ENCODE results near the gene SLAMF7. TPM values are rescaled to one million over a fixed set of nuclear protein-coding genes. Genes with fewer than 3 reads are reported as not detected.

Gene SLAMF7
- total and polyA plus RNA-seq, 2 of the 13 experiments (the other 11 are each of a cell fraction or from before 2014, with no cell fraction given): not detected

DNA sequence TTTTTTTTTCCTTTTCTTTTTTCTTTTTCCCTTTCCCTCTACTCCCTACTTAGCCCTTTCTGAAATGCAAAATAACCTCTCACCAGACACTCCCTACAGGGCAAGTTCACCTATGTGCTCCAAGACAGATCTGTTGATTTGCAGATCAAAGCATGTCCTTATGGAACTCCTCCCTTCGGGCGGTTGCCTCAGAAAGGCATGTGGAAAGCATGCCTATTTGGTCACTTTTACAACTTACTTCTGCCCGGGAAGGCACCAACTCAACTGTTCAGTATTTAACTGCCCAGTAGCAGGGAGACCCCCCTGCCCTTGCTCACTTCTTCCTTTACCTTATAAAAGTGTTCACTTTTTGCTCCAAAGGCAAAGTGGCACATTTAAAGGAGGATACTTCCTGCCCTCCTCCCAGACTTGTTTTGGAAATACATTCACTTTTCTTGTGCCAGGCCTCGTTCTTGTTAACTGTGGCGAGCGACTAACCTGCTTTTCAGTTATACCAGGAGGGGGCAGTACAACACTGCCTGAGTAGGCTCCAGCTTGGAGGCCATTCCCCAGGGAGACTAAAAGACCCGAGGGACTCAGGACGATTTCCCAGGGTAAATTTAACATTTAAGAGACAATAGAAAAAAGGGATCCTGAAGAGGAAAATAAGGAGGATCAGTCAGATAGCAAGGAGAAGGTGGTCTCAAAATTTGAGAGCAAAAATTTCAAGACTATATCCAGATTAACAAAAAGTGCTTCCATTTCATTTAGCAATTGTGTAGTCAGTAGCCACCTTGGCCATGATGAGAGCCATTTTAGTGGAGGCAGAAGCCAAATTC lies 12.3 kb upstream of the SLAMF7 start (continued):
- no peak for TF ChIP-seq ZNF512B (CRISPR knock-in tag; IDR thresholded peaks at IDR 0.05; ENCODE audit: borderline replicate concordance)
- no peak for TF ChIP-seq MYNN (CRISPR knock-in tag; IDR thresholded peaks at IDR 0.05; ENCODE audit: low read depth)
- TF ChIP-seq ZNF34 (CRISPR knock-in tag; IDR thresholded peaks at IDR 0.05; ENCODE audit: borderline replicate concordance): no peak
- TF ChIP-seq ZFX (CRISPR knock-in tag; IDR thresholded peaks at IDR 0.05; ENCODE audit: low read depth): 0 out of 2 replicates have a peak, but pooled peaks have one; percentile 25
- peak; percentile 79 for TF ChIP-seq STAG1 (CRISPR knock-in tag; IDR thresholded peaks at IDR 0.05)
- no peak for TF ChIP-seq HDAC6 (IDR thresholded peaks at IDR 0.05; ENCODE audit: low read depth, low read length)
- no peak for TF ChIP-seq ZHX2 (IDR thresholded peaks at IDR 0.05; ENCODE audit: low read depth)
- no peak for TF ChIP-seq ZHX2 (CRISPR knock-in tag; IDR thresholded peaks at IDR 0.05; ENCODE audit: borderline replicate concordance)
- no peak for TF ChIP-seq ZNF24 (IDR thresholded peaks at IDR 0.05)
- TF ChIP-seq YY1 (IDR thresholded peaks at IDR 0.05; ENCODE audit: insufficient read depth, insufficient replicate concordance, low read depth, low read length): peak; percentile 38
- TF ChIP-seq KDM5B (CRISPR knock-in tag; IDR thresholded peaks at IDR 0.05; ENCODE audit: borderline replicate concordance): no peak
- TF ChIP-seq SMAD9 (CRISPR knock-in tag; IDR thresholded peaks at IDR 0.05): no peak
- TF ChIP-seq ZMYM4 (CRISPR knock-in tag; IDR thresholded peaks at IDR 0.05): no peak
- TF ChIP-seq HHEX (CRISPR knock-in tag; IDR thresholded peaks at IDR 0.05): no peak
- TF ChIP-seq KDM5A (IDR thresholded peaks at IDR 0.05; ENCODE audit: borderline replicate concordance, low read length): no peak
- TF ChIP-seq ZNF883 (CRISPR knock-in tag; IDR thresholded peaks at IDR 0.05; ENCODE audit: not compliant biosample characterization): no peak
- TF ChIP-seq TAF1 (CRISPR knock-in tag; IDR thresholded peaks at IDR 0.05): no peak
- TF ChIP-seq, protein P1, sequence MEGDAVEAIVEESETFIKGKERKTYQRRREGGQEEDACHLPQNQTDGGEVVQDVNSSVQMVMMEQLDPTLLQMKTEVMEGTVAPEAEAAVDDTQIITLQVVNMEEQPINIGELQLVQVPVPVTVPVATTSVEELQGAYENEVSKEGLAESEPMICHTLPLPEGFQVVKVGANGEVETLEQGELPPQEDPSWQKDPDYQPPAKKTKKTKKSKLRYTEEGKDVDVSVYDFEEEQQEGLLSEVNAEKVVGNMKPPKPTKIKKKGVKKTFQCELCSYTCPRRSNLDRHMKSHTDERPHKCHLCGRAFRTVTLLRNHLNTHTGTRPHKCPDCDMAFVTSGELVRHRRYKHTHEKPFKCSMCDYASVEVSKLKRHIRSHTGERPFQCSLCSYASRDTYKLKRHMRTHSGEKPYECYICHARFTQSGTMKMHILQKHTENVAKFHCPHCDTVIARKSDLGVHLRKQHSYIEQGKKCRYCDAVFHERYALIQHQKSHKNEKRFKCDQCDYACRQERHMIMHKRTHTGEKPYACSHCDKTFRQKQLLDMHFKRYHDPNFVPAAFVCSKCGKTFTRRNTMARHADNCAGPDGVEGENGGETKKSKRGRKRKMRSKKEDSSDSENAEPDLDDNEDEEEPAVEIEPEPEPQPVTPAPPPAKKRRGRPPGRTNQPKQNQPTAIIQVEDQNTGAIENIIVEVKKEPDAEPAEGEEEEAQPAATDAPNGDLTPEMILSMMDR (CRISPR knock-in tag; IDR thresholded peaks at IDR 0.05): peak; percentile 80
